Right atrium auricular region (tissue), 2 donors: ENCODE measurements around the gene SAPCD2. TPM values are rescaled to one million over a fixed set of nuclear protein-coding genes. Genes with fewer than 3 reads are reported as not detected.

Experiments used
- DNase-seq: peaks from one replicate; pipeline ENCODE4 v3.0.0-alpha.2; 2019; ENCODE audit warnings: low spot score
- H3K27ac ChIP-seq, 2 donors: fragments of 200-600 bp; sonication (generic); 1 replicate in 1 of 2; 2 replicates in 1 of 2; pipeline ENCODE4 v1.5.1; 2016 to 2019
- H3K27me3 ChIP-seq, 2 donors: fragments of 200-600 bp; sonication (generic); one replicate each; pipeline versions ENCODE4 v1.5.1 to v1.6.0; 2017 to 2019
- H3K36me3 ChIP-seq: fragments of 200-600 bp; sonication (generic); one replicate; pipeline ENCODE4 v1.5.1; 2016
- H3K4me1 ChIP-seq, 2 donors: fragments of 200-600 bp; sonication (generic); one replicate each; pipeline versions ENCODE4 v1.5.1 to v1.6.0; 2017 to 2019
- H3K4me3 ChIP-seq, 2 donors: fragments of 200-600 bp; sonication (generic); 1 replicate in 1 of 2; 2 replicates in 1 of 2; pipeline ENCODE4 v1.5.1; 2017 to 2019; ENCODE audit warnings: mild to moderate bottlenecking in 1 of 2, moderate library complexity in 1 of 2
- H3K9me3 ChIP-seq, 2 donors: fragments of 200-600 bp; sonication (generic); one replicate each; pipeline ENCODE4 v1.5.1; 2019
- CTCF ChIP-seq, 2 donors: fragments of 200-600 bp; sonication (generic); IDR thresholded peaks; one replicate each; pipeline ENCODE4 v1.5.1; 2019; ENCODE audit warnings: antibody characterized with exemption in 2 of 2
- total RNA-seq, 2 donors: library from RNA; depleted of rRNA; stranded (reverse); fragments of >200 nt; gene quantifications; one replicate each; pipeline ENCODE4 v1.1.0, GENCODE V29; 2016

The SAPCD2 gene
- total RNA-seq, 2 donors from 2014 or later, result 0.12 to 0.63 TPM

DNA sequence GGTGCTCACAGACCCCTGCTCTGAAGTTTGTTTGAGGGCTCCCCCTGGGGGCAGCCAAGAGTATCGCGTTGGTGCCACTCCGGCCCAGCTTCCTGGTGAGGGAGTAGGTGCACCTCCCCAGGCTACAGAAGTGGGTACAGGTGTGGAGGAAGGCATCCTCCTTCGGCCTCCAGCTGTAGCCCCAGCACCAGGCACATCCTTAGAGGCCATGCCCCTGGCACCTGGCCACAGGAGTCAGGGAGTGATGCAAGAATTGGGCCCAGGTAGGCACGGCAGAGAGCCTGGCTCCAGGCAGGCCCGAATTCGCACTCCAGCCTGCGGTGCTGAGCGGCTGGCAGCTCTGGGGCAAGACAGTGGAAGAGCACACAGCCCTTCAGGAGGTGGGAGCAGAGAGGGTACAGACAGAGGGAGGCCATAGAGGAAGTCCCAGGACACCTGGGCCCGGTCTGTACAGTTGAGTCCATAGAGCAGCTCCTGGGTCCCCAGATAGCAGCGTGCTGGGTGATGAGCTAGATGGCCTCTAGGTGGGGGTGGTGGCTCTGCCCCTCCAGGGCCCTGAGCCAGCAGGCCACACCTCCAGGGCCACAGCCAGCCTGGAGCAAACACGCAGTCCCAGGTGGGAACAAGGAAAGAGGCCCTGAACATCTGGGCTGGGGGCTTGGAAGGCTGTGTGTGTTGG lies 2.4 kb downstream of the SAPCD2 start:
- Histone ChIP-seq H3K27ac (no peak overlapping the region), H3K36me3 (no peaks in the 10 kb centered on the region), H3K27me3 (peaks cover 0 to 3% of the 10 kb centered on the region in 2 donors), H3K4me1 (peaks cover 0 to 20% of the 10 kb centered on the region in 2 donors), H3K4me3 (no peak overlapping the region), H3K9me3 (no peaks in the 10 kb centered on the region)
- peak; percentile 77 for DNase-seq
- TF ChIP-seq CTCF (IDR thresholded peaks at IDR 0.05), result peak; percentile 67 to 77

DNA sequence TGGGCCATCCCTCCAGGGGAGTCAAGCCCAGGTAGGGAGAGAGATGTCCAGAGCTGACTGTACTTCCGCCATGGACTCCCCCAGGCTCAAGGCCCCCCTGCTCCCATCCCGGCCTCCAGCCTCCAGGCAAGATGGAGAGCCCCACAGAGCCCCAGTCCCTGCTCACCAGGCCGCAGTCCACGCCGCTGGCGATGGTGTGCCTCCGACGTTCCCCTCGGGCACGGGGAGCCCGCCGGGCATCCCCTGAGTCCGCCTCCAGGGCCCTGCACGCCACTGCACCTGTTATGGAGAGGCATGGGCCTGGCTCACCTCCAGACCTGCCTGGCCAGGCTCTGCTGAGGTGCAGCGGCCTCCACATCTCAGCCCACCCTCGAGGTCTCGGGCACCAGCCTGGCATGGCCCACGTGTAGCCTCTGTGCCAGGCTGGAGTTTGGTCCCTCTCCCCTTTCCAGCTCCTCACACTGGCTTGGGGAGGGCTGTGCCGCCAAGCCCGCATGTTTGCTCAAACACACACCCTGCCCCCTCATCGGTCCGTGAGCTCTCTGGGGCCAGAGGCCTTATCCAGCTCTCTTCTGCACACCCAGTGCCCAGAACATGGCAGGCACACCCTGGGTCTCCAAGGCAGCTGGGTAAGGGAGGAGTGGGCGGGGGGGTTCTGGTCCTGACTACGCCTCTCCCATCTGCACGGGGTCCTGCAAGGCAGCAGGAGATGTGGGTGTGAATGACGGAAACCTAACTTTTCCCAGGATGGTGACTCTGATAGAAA lies 4.1 kb downstream of the SAPCD2 start:
- H3K27ac ChIP-seq, result no peak overlapping the region
- peaks cover 0 to 17% of the 10 kb centered on the region in 2 donors for H3K4me1 ChIP-seq
- H3K36me3 ChIP-seq, result no peaks in the 10 kb centered on the region
- H3K27me3 ChIP-seq, result peaks cover 0 to 3% of the 10 kb centered on the region in 2 donors
- no peaks in the 10 kb centered on the region for H3K9me3 ChIP-seq
- DNase-seq, result no peak
- TF ChIP-seq CTCF (IDR thresholded peaks at IDR 0.05), result no peak
- H3K4me3 ChIP-seq, result no peak overlapping the region

DNA sequence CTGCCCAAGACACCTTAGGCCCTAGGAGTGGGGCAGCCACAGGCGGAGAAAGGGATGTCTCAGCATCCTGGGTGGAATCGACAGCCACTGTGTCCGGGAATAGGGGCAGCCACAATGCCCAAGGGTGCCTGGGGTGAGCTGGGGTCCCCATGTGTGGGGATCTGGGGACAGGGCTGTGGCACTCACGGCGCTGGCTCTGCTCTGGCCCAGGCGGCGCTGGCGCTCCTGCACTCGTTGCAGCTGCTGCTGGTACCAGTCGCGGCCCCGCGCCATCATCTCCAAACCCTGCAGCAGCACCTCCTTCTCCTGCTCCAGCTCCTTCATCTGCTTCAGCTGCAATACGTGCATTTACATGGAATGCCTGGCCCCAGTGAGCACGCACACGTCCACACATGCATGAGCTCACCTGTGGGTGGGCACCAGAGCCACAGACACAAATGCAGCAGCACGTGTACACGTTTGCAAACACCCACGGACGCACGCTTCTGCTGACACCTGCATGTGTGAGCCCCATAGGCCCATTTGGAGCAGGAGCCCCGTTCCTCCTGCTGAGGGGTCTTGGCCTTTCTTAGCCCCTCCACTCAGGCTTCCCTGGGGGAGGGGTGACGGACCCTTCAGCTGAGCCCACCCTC lies 4.9 kb downstream of the SAPCD2 start:
- DNase-seq, result no peak

GRCh38 chr9:137064880-137065164 lies 5.5 kb downstream of the SAPCD2 start:
- Histone ChIP-seq H3K9me3 (no peaks in the 10 kb centered on the region), H3K4me1 (peaks cover 0 to 9% of the 10 kb centered on the region in 2 donors), H3K27ac (no peak overlapping the region), H3K36me3 (no peaks in the 10 kb centered on the region), H3K27me3 (peaks cover 0 to 3% of the 10 kb centered on the region in 2 donors), H3K4me3 (no peak overlapping the region)
- no peak for DNase-seq
- no peak for TF ChIP-seq CTCF (IDR thresholded peaks at IDR 0.05)

More for the DNA sequence above, 4.9 kb downstream of the SAPCD2 start:
- Histone ChIP-seq H3K4me3 (no peak overlapping the region), H3K27me3 (peaks cover 0 to 3% of the 10 kb centered on the region in 2 donors), H3K27ac (no peak overlapping the region), H3K9me3 (no peaks in the 10 kb centered on the region), H3K4me1 (peaks cover 0 to 9% of the 10 kb centered on the region in 2 donors), H3K36me3 (no peaks in the 10 kb centered on the region)
- no peak for TF ChIP-seq CTCF (IDR thresholded peaks at IDR 0.05)

DNA sequence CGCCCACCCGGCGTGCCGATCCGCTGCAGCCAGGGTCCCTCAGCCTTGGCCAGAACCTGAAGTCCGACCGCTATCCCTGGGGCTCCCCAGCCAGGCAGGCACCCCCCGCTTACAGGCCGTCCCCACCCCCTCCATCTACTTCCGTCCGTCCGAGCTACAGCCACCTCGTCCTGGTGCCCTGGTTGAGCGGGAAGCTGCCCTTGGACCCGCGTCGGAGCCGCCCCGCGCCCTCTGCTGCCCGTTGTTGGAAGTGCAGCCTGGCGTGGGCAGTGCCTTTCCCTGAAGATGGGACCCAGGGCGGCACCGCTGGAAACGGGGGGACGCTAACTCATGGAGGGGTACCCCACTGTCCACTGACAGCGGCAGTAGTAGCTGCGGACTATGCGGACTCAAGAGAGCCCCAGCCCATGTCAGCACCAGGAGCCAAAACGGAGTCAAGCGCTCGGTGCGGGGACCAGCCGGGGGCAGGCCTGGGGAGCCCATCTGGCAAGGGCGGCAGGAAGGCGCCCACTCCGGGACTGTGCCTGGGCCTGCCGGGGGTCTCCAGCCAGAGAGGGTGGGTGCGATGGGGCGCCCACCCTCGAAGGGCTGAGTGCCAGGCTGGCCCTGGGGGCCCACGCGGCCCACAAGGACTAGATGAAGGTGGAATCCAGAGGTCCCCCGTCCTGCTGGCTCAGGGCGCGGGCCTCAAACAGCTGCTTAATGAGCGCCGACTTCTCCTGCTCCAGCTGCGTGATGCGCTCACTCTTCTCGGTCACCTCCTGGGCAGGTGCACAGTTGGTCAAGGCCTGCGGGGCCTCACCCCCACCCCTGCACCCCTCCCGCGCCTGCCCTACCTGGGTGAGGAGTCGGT lies 6.1 kb downstream of the SAPCD2 start:
- peaks cover 0 to 9% of the 10 kb centered on the region in 2 donors for H3K4me1 ChIP-seq
- no peak overlapping the region for H3K27ac ChIP-seq
- peak; percentile 99 for TF ChIP-seq CTCF (IDR thresholded peaks at IDR 0.05)
- no peak for DNase-seq
- no peak overlapping the region for H3K4me3 ChIP-seq
- peaks cover 0 to 3% of the 10 kb centered on the region in 2 donors for H3K27me3 ChIP-seq
- no peaks in the 10 kb centered on the region for H3K36me3 ChIP-seq
- no peaks in the 10 kb centered on the region for H3K9me3 ChIP-seq
